D341Med (cell line): Measurements from ENCODE around the gene ASB10.

Source experiments
- DNase-seq: peaks from one replicate; pipeline ENCODE4 v3.0.0; 2012; ENCODE audit warnings: low spot score

The ASB10 gene

GRCh38 chr7:151135866-151136843, 50.9 kb downstream of the ASB10 start:
- DNase-seq: no peak

GRCh38 chr7:151135525-151135845, 51.6 kb downstream of the ASB10 start:
- no peak for DNase-seq

- no peak for DNase-seq
Measured at GRCh38 chr7:151134743-151135524, 52.1 kb downstream of the ASB10 start.

- DNase-seq: no peak
Measured at GRCh38 chr7:151133986-151134742, 52.9 kb downstream of the ASB10 start.

- no peak for DNase-seq
Measured at GRCh38 chr7:151133266-151133985, 53.6 kb downstream of the ASB10 start.

GRCh38 chr7:151132461-151133205, 54.4 kb downstream of the ASB10 start:
- no peak for DNase-seq

- DNase-seq: no peak
Measured at GRCh38 chr7:151131592-151132293, 55.3 kb downstream of the ASB10 start.

- DNase-seq: no peak
Measured at GRCh38 chr7:151131224-151131591, 55.8 kb downstream of the ASB10 start.

GRCh38 chr7:151130741-151131157, 56.3 kb downstream of the ASB10 start:
- DNase-seq: no peak

- no peak for DNase-seq
Measured at GRCh38 chr7:151129960-151130591, 57.0 kb downstream of the ASB10 start.

GRCh38 chr7:151129117-151129959, 57.7 kb downstream of the ASB10 start:
- DNase-seq: no peak

- no peak for DNase-seq
Measured at GRCh38 chr7:151128716-151129115, 58.3 kb downstream of the ASB10 start.

- no peak for DNase-seq
Measured at GRCh38 chr7:151128144-151128543, 58.9 kb downstream of the ASB10 start.

GRCh38 chr7:151126491-151127137, 60.4 kb downstream of the ASB10 start:
- no peak for DNase-seq

- no peak for DNase-seq
Measured at GRCh38 chr7:151125846-151126481, 61.1 kb downstream of the ASB10 start.
